T-helper 17 cell (primary cell): ENCODE data around the gene BUB1B. TPM values are rescaled to one million over a fixed set of nuclear protein-coding genes. Genes with fewer than 3 reads are reported as not detected.
"Not testable (repeated sequence)": the region's sequence is repeated elsewhere in the genome, so short reads cannot be mapped to it uniquely, and the experiment has no call there.

Experiments used
- ATAC-seq: fragments of 150-1000 bp; cut with Tn5 transposase; 2 replicates; pipeline ENCODE4 v1.10.0; 2021; ENCODE audit warnings: mild to moderate bottlenecking, moderate library complexity
- DNase-seq, 3 donors: peaks; one replicate each; pipeline versions ENCODE4 v3.0.0 to v3.0.0-alpha.2; 2020 to 2021
- H3K9me3 ChIP-seq: one replicate; pipeline ENCODE4 v1.7.0; 2013; ENCODE audit warnings: low read length, mild to moderate bottlenecking; ENCODE audit not compliant: control insufficient read depth, poor library complexity, severe bottlenecking
- H3K27ac Mint-ChIP-seq: one replicate; pipeline ENCODE4 v1.8.0; 2022; ENCODE audit warnings: mild to moderate bottlenecking, moderate library complexity, mixed read lengths
- H3K27me3 Mint-ChIP-seq: one replicate; pipeline ENCODE4 v1.8.0; 2022; ENCODE audit warnings: mixed read lengths
- H3K36me3 Mint-ChIP-seq: one replicate; pipeline ENCODE4 v1.8.0; 2022; ENCODE audit warnings: low read depth, mixed read lengths
- H3K4me1 Mint-ChIP-seq: one replicate; pipeline ENCODE4 v1.8.0; 2022; ENCODE audit warnings: mild to moderate bottlenecking, mixed read lengths
- H3K4me3 Mint-ChIP-seq: one replicate; pipeline ENCODE4 v1.8.0; 2022; ENCODE audit warnings: mild to moderate bottlenecking, moderate library complexity, mixed read lengths
- total RNA-seq, 4 donors: library from RNA in 2 of 4; stranded (reverse) in 2 of 4; gene quantifications; one replicate each; pipeline ENCODE4 v1.2.3 and lab custom pipeline; 2022 to 2026

The BUB1B gene
- 1 to 10 TPM; 1.1 to 3.4 TPM for total RNA-seq
- 0.98 to 2.7 reads per million in 2 donors for total RNA-seq (lab: John Stamatoyannopoulos, UW)

DNA sequence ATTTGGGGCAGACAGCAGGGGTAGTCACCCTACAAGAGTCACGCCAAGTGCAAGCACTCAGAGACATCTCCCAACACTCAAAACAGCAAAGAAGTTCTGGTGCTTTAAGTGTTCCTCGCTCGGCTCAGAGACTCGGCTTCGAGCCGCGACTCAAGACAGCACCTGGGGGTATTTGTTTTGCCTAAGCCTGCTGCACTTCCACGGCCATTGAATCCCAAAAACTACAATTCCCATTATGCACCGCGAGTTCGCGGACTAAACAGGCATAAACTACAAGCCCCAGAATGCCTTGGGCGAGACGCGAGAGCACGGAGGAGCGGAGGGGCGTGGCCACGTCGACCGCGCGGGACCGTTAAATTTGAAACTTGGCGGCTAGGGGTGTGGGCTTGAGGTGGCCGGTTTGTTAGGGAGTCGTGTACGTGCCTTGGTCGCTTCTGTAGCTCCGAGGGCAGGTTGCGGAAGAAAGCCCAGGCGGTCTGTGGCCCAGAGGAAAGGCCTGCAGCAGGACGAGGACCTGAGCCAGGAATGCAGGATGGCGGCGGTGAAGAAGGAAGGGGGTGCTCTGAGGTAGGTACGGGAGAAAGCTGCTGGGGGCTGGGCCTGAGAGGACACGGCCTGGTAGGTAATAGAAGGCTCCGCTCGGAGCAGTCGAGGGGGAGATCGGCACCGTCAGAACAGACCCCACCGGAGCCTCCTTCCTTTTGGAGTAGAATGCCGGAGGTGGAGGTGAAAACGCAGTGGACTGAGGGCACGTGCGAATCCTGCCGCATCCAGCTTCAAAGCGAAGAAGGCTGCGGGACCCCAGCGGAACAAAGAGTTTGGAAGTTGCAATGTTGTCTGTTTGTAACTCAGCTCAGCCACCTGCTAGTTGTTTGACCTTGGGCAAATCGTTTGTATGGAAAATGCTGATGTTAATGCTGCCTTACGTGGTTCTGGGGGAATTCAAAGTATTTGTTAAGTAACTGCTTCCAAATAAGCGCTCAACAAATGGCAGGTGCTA is at the start of gene BUB1B:
Gene BUB1B (plus strand): TSS at position 381 of the 1,000 bp plus-strand sequence. CDS start 152 bp downstream, at position 533.
- Mint-ChIP-seq H3K27me3 (no peaks in the 10 kb centered on the region), H3K36me3 (no peaks in the 10 kb centered on the region), H3K4me3 (no peak within 1 kb of the TSS), H3K27ac (no peak within 1 kb of the TSS), H3K4me1 (no peaks in the 10 kb centered on the region)
- ATAC-seq: peak; percentile 99
- H3K9me3 ChIP-seq: no peaks in the 10 kb centered on the region
- DNase-seq: peak; percentile 81 to 88 (median 86)

GRCh38 chr15:40111888-40112287 is 49.0 kb upstream of the BUB1B start:
- Mint-ChIP-seq H3K4me1 (peaks cover 20% of the 10 kb centered on the region), H3K27me3 (peaks cover 22% of the 10 kb centered on the region)

DNA sequence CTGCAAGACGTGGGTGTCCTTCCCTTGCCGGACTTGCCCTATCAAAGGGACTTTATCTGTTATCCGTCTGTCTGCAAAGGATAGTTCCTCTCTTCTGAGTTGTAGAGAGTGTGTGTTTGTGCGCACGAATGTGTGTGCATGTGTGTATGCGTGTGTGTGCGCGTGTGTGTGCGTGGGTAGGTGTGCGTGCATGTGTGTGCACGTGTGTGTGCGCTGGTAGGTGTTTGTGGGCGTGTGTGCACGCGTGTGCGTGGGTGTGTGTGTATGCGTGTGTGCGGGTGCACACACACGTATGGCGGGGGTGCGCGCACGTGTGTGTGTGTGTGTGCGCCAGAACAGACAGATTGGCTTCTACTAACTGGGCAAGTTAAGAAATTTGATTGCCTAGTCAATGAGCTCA is 48.1 kb upstream of the BUB1B start:
- ATAC-seq: no peak
- Mint-ChIP-seq H3K27me3 (peaks cover 22% of the 10 kb centered on the region), H3K36me3 (no peaks in the 10 kb centered on the region), H3K4me1 (peaks cover 16% of the 10 kb centered on the region), H3K27ac (peak overlapping the region; percentile 14), H3K4me3 (no peak overlapping the region)
- H3K9me3 ChIP-seq: no peaks in the 10 kb centered on the region
- DNase-seq: no peak

More at GRCh38 chr15:40111888-40112287, 49.0 kb upstream of the BUB1B start:
- DNase-seq: no peak
- H3K36me3 Mint-ChIP-seq: no peaks in the 10 kb centered on the region
- no peak overlapping the region for H3K4me3 Mint-ChIP-seq
- H3K9me3 ChIP-seq: no peaks in the 10 kb centered on the region
- ATAC-seq: no peak
- no peak overlapping the region for H3K27ac Mint-ChIP-seq

DNA sequence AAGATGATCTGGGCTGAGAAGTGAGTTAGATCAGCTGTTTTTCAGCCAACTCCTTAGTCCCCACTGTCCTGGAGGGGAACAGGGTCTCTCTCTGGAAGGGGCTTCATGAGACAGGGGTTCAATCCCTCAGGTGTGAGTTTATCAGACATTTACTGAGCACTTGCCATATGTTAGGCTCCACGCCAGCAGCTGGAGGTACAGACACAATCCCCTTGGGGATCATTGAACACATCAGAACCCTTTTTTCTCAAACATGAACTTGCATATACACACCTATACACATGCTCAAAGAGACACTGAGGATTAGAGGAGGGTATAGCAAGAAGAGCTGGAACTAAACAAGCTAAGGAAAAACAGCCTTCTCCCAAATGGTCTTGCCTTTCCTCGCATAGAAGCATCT is 46.7 kb upstream of the BUB1B start:
- ATAC-seq: no peak
- Mint-ChIP-seq H3K27me3 (peaks cover 22% of the 10 kb centered on the region), H3K27ac (no peak overlapping the region), H3K4me3 (no peak overlapping the region), H3K36me3 (no peaks in the 10 kb centered on the region), H3K4me1 (peaks cover 11% of the 10 kb centered on the region)
- DNase-seq: no peak
- no peaks in the 10 kb centered on the region for H3K9me3 ChIP-seq

- not testable (repeated sequence) for ATAC-seq, H3K36me3 Mint-ChIP-seq, DNase-seq, H3K9me3 ChIP-seq, H3K4me3 Mint-ChIP-seq, H3K4me1 Mint-ChIP-seq, H3K27ac Mint-ChIP-seq
- peaks cover 22% of the 10 kb centered on the region for H3K27me3 Mint-ChIP-seq
Observed at GRCh38 chr15:40115106-40115505, 45.8 kb upstream of the BUB1B start.

DNA sequence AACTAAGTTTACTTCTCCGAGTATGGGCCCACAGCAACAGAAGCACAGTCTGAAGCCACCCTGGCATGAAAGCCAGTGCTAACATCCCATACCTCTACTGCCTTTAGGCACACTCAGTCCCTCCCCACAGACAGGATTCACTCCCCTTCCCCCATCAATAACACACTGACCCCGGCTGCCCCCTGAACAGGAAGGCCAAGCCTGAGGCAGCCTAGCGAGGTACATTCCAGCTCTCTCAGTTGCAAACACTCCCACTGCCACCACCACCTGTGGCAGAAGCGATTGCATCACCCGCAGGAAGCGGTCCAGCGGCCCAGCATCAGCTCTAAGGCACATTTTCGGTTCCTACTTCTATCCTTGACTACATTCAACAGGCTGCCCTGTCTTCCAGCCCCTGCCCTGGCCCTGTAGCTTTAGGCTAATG is 45.2 kb upstream of the BUB1B start:
- H3K4me3 Mint-ChIP-seq: no peak overlapping the region
- H3K36me3 Mint-ChIP-seq: no peaks in the 10 kb centered on the region
- peaks cover 22% of the 10 kb centered on the region for H3K27me3 Mint-ChIP-seq
- peak; percentile 86 for ATAC-seq
- peaks cover 9% of the 10 kb centered on the region for H3K4me1 Mint-ChIP-seq
- DNase-seq: no peak
- peak overlapping the region; percentile 72 for H3K27ac Mint-ChIP-seq
- H3K9me3 ChIP-seq: no peaks in the 10 kb centered on the region

- no peaks in the 10 kb centered on the region for H3K9me3 ChIP-seq
- Mint-ChIP-seq H3K4me3 (no peak overlapping the region), H3K27ac (no peak overlapping the region), H3K4me1 (peaks cover 9% of the 10 kb centered on the region), H3K36me3 (no peaks in the 10 kb centered on the region), H3K27me3 (peaks cover 14% of the 10 kb centered on the region)
- DNase-seq: no peak
- ATAC-seq: no peak
Observed at GRCh38 chr15:40118473-40118872, 42.4 kb upstream of the BUB1B start.

DNA sequence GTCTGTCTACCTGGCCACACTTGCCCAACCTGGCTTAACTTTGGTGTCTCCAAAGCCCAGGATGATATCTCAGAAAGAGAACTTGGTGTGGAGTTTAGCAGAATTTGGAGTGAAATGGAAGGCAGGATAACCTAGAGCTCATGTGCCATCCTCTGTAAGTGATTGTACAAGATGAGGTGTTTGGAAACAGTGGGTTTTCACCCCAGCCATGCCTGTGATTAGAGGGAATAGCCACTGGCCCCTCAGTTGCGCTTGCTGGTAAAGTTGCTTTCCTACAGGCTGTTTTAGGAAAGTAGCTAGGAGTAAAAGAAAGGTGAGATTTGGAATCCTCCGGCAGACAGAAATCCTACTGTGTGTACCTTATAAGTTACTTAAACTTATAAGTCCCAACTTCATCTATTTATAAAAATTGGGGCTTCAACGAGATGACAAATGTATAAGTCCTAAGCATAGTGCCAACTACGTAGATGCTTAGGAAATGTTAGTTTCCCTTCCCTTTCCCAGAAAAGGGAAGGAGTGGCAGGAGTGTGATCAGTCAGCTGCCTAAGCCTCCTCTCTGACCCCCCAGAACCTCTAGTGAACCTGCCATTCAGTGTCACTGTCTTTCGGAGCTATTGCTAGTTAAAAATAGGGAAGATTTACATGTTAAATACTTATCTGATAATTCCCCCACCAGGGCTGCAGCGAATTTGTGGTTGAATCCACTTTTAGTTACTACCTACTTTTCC is 38.8 kb upstream of the BUB1B start:
- Mint-ChIP-seq H3K4me1 (no peaks in the 10 kb centered on the region), H3K36me3 (no peaks in the 10 kb centered on the region), H3K27me3 (peaks cover 5% of the 10 kb centered on the region), H3K27ac (no peak overlapping the region), H3K4me3 (no peak overlapping the region)
- ATAC-seq (no peak), DNase-seq (no peak)
- H3K9me3 ChIP-seq: no peaks in the 10 kb centered on the region

GRCh38 chr15:40122989-40123388 is 37.9 kb upstream of the BUB1B start:
- H3K4me1 Mint-ChIP-seq, H3K27ac Mint-ChIP-seq, H3K9me3 ChIP-seq, DNase-seq, ATAC-seq, H3K36me3 Mint-ChIP-seq, H3K4me3 Mint-ChIP-seq: not testable (repeated sequence)
- peaks cover 14% of the 10 kb centered on the region for H3K27me3 Mint-ChIP-seq

DNA sequence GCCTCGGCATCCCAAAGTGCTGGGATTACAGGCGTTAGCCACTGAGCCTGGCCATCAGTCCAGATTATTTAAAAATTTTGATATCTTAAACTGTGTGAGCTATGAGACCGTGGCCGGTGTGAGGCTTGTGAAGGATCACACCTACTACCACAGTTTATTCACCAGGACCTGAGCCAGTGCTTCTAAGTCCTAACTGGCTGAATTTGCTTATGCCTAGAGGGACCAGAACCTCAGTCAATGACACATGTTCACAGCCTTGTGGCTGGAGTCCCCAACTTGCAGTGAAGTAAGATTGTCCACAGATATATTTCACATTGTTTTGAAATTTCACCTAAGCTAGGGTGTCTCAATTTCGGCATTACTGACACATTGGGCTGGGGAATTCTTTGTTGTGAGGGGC is 37.0 kb upstream of the BUB1B start:
- H3K4me1 Mint-ChIP-seq, H3K9me3 ChIP-seq, H3K4me3 Mint-ChIP-seq, ATAC-seq, DNase-seq, H3K36me3 Mint-ChIP-seq, H3K27ac Mint-ChIP-seq: not testable (repeated sequence)
- peaks cover 20% of the 10 kb centered on the region for H3K27me3 Mint-ChIP-seq

- ATAC-seq, DNase-seq, H3K36me3 Mint-ChIP-seq: not testable (repeated sequence)
Observed at GRCh38 chr15:40124333-40124732, 36.5 kb upstream of the BUB1B start.

DNA sequence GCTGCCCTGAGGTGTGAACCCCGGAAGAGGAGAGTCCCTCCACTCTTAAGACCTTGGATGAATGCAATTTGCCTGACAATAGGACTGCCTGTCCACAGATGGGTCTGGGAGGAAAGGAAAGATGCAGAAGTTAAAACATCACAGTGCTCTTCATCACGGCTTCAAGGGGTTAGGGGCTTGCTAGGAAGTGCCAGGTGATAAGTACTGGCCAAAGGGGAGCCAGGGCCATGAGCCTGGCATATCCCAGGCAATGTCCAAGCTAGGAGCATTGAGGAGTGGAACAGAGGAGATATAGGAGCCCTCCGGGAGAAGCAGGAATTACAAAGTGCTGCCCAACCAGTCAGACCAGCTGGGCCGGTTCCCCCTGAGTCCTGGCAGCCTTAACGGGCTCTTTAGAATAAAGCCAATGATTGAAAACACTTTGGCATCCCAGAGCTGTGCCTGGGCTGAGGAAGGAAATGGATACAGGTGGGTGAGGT is 36.0 kb upstream of the BUB1B start:
- H3K4me3 Mint-ChIP-seq, ATAC-seq, DNase-seq, H3K27ac Mint-ChIP-seq, H3K4me1 Mint-ChIP-seq, H3K36me3 Mint-ChIP-seq, H3K9me3 ChIP-seq: not testable (repeated sequence)
- H3K27me3 Mint-ChIP-seq: peaks cover 27% of the 10 kb centered on the region

More at GRCh38 chr15:40124333-40124732, 36.5 kb upstream of the BUB1B start:
- H3K27ac Mint-ChIP-seq, H3K4me1 Mint-ChIP-seq, H3K4me3 Mint-ChIP-seq, H3K9me3 ChIP-seq: not testable (repeated sequence)
- peaks cover 24% of the 10 kb centered on the region for H3K27me3 Mint-ChIP-seq

DNA sequence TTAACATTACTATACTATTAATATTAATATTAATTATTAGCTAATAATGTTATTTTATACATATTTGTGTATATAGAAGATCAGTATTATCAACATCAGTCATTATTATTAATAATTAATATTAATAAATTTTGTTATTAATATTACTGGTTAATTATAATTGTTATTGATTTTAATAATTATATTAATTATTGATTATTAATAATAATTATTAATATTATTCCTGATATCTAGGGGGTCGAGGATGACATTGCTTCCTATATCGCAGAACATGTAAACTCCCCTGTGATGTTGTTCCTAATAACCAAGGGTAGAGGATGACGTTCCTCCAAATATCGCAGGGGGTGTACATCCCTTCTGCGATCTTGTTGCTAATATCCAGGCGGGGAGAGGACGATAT is 34.9 kb upstream of the BUB1B start:
- H3K27ac Mint-ChIP-seq: no peak overlapping the region
- ATAC-seq (no peak), DNase-seq (no peak)
- H3K4me1 Mint-ChIP-seq: no peaks in the 10 kb centered on the region
- no peak overlapping the region for H3K4me3 Mint-ChIP-seq
- no peaks in the 10 kb centered on the region for H3K9me3 ChIP-seq
- H3K36me3 Mint-ChIP-seq: no peaks in the 10 kb centered on the region
- peaks cover 29% of the 10 kb centered on the region for H3K27me3 Mint-ChIP-seq
